Measurements from ENCODE around the gene RIMBP3C. TPM values are rescaled to one million over a fixed set of nuclear protein-coding genes. Genes with fewer than 3 reads are reported as not detected.
"Not testable (repeated sequence)": the region's sequence is repeated elsewhere in the genome, so short reads cannot be mapped to it uniquely, and the experiment has no call there.

RIMBP3C gene
- total RNA-seq, 1 donor from 2014 or later, result not detected

DNA sequence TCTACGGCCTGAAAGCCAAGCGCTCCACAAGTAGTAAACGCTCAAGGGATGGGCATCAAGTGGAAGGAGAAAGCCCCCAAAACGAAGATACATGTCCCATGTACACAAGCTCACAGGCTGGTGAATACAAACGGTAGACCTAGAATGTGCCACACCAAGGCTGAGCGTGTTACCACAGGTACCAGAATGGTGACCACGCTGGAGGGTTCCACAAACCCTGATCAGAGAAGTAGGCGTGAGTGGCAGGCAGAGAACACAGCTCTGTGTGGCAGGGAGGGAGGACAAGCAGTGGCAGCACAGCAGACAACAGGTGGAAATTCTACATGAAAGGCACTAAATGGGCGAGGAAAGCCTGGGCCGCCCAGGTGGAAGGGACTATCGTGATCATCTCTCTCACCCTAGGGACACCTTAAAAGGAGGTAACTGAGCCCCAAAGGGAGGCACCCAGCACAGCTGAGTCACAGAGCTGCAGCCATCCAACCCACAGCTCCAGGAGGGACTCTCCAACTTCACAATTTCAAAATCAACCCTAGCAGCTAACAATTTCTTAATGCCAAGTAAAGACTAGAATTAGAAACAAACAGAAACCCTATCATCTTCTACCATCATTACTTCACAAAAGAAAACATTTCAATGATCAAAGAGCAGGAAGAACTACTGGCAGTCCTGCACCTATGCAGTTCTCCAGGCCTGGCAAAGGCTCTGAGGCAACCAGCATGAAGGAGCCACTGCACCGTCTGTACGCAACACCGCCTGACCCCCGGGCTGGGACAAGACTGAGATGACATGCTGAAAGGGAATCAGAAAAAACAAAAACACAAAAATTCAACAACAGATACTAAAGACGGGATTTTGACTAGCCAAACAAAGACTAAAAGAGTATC, 51.4 kb downstream of the RIMBP3C start:
- DNase-seq (ENCODE audit: low spot score in 2 of 2); H3K27ac ChIP-seq; H3K27me3 ChIP-seq; H3K4me3 ChIP-seq; intact Hi-C loops (cut with DNase I); H3K9me3 ChIP-seq; H3K4me1 ChIP-seq; H3K36me3 ChIP-seq: not testable (repeated sequence)

DNA sequence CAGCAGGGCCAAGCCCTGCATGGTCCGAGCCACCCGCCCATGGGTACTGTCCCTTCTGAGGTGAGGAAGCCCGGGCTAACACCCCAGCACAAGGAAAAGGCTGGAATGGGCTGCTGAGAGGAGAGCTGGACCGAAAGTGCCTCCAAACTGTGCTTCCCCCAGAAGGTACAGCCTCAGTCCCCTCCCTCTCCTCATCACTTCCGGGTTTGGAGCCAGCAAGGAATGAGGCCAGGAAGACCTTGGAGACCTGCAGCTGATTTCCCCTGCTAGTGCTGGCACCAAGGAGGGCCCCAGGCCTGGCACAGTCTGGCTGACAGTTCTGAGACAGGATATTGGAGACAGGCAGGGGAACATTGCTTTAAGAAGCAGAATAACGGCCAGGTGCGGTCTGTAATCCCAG, 52.8 kb downstream of the RIMBP3C start:
- intact Hi-C loops (cut with DNase I); H3K9me3 ChIP-seq; H3K4me1 ChIP-seq; H3K27me3 ChIP-seq; DNase-seq (ENCODE audit: low spot score in 2 of 2); H3K27ac ChIP-seq; H3K4me3 ChIP-seq; H3K36me3 ChIP-seq: not testable (repeated sequence)

DNA sequence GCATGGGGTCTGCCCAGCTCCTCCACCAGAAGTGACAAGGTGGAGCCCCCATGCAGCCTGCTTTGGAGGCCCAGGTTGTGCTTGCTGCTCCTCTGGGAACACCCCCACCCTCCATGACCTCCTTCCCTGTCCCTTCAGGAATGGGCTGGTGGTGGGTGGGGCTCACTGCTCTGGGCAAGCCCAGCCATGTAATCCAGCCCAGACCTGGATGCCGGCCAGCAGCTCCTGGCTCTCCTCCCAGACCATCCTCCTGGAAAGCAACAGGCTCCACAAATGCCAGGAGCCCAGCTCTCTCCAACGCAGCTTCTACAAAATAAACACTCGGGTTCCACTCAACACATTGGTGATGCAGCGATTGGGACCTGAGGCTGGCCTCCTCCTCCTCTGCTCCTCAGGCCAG, 53.3 kb downstream of the RIMBP3C start:
- H3K27me3 ChIP-seq; H3K36me3 ChIP-seq; H3K4me1 ChIP-seq; DNase-seq (ENCODE audit: low spot score in 2 of 2); H3K27ac ChIP-seq; intact Hi-C loops (cut with DNase I); H3K4me3 ChIP-seq; H3K9me3 ChIP-seq: not testable (repeated sequence)

Other genes with a start within 250 kb of the RIMBP3C start
- gene RIMBP3B, start 167.7 kb downstream of the RIMBP3C start, total RNA-seq, result not detected
- 8.2 TPM for gene HIC2, start 134.1 kb downstream of the RIMBP3C start, total RNA-seq
- not detected for gene TMEM191C, start 84.1 kb downstream of the RIMBP3C start, total RNA-seq
- 22.0 TPM for gene UBE2L3, start 16.3 kb upstream of the RIMBP3C start, total RNA-seq
- gene YDJC, start 78.6 kb upstream of the RIMBP3C start, total RNA-seq, result 80.8 TPM
- gene CCDC116, start 81.3 kb upstream of the RIMBP3C start, total RNA-seq, result not detected
- 37.4 TPM for gene SDF2L1, start 90.8 kb upstream of the RIMBP3C start, total RNA-seq
- gene PPIL2, start 114.6 kb upstream of the RIMBP3C start, total RNA-seq, result 36.3 TPM
- gene YPEL1, start 184.3 kb upstream of the RIMBP3C start, total RNA-seq, result 1.1 TPM